Hepatocyte (in vitro differentiated cells): ENCODE data around the gene CWC27. TPM values are rescaled to one million over a fixed set of nuclear protein-coding genes. Genes with fewer than 3 reads are reported as not detected.

Experiments used
- DNase-seq: peaks from one replicate; pipeline ENCODE4 v3.0.0-alpha.2; 2016; ENCODE audit warnings: low spot score
- H2AFZ ChIP-seq: fragments of 200-600 bp; sonication (generic); 2 replicates; pipeline ENCODE4 v1.6.0; 2016; ENCODE audit warnings: antibody characterized with exemption, mild to moderate bottlenecking
- H3K27ac ChIP-seq: fragments of 200-600 bp; sonication (generic); 2 replicates; pipeline ENCODE4 v1.5.1; 2016; ENCODE audit warnings: mild to moderate bottlenecking
- H3K27me3 ChIP-seq: fragments of 200-600 bp; sonication (generic); 2 replicates; pipeline ENCODE4 v1.6.1; 2016
- H3K36me3 ChIP-seq: fragments of 200-600 bp; sonication (generic); replicated peaks from 2 replicates; pipeline ENCODE4 v1.5.1; 2016; ENCODE audit warnings: low read depth; ENCODE audit not compliant: insufficient read depth
- H3K4me1 ChIP-seq: fragments of 200-600 bp; sonication (generic); 2 replicates; pipeline ENCODE4 v1.5.1; 2016; ENCODE audit warnings: mild to moderate bottlenecking, moderate library complexity; ENCODE audit not compliant: insufficient read depth
- H3K4me2 ChIP-seq: fragments of 200-600 bp; sonication (generic); 2 replicates; pipeline ENCODE4 v1.6.0; 2016
- H3K4me3 ChIP-seq: fragments of 200-600 bp; sonication (generic); 2 replicates; pipeline ENCODE4 v1.5.1; 2016; ENCODE audit warnings: mild to moderate bottlenecking
- H3K79me2 ChIP-seq: fragments of 200-600 bp; sonication (generic); 2 replicates; pipeline ENCODE4 v1.6.0; 2017; ENCODE audit warnings: mild to moderate bottlenecking
- H3K9me2 ChIP-seq: fragments of 200-600 bp; sonication (generic); replicated peaks from 2 replicates; pipeline ENCODE4 v1.6.0; 2017; ENCODE audit warnings: mild to moderate bottlenecking; ENCODE audit not compliant: insufficient read depth
- H3K9me3 ChIP-seq: fragments of 200-600 bp; sonication (generic); 2 replicates; pipeline ENCODE4 v1.5.1; 2016; ENCODE audit warnings: low read depth, mild to moderate bottlenecking
- H4K20me1 ChIP-seq: fragments of 200-600 bp; sonication (generic); 2 replicates; pipeline ENCODE4 v1.6.0; 2016; ENCODE audit warnings: mild to moderate bottlenecking; ENCODE audit not compliant: insufficient read depth, poor library complexity, severe bottlenecking
- CTCF ChIP-seq: fragments of 200-600 bp; sonication (generic); IDR thresholded peaks from 2 replicates; pipeline ENCODE4 v1.5.1; 2016; ENCODE audit warnings: antibody characterized with exemption, mild to moderate bottlenecking; ENCODE audit not compliant: poor library complexity
- EZH2 ChIP-seq: fragments of 200-600 bp; sonication (generic); IDR thresholded peaks from 2 replicates; pipeline ENCODE4 v1.6.1; 2016; ENCODE audit warnings: antibody characterized with exemption, mild to moderate bottlenecking, borderline replicate concordance
- EZH2phosphoT487 ChIP-seq: fragments of 200-600 bp; sonication (generic); IDR thresholded peaks from one replicate; pipeline ENCODE4 v1.6.1; 2018; ENCODE audit warnings: antibody characterized with exemption, mild to moderate bottlenecking, low read depth, moderate library complexity; ENCODE audit not compliant: unreplicated experiment, severe bottlenecking
- WGBS: methylation state at CpG from one replicate; pipeline ENCODE4 v1.1.6; 2016; ENCODE audit warnings: low lambda C conversion rate; ENCODE audit errors: missing lambda C conversion rate; 5-methylcytosine and 5-hydroxymethylcytosine counted together
- polyA plus RNA-seq: library from polyadenylated mRNA; unstranded; fragments of >200 nt; fragmentation: Nextera tagmentation; extraction: Ambion mirVana; gene quantifications from 2 replicates; pipeline ENCODE4 v1.2.1, GENCODE V29; 2016
- total RNA-seq: library from RNA; depleted of rRNA; stranded (reverse); fragments of >200 nt; gene quantifications from 2 replicates; pipeline ENCODE4 v1.2.3, GENCODE V29; 2014

CWC27 gene
- total and polyA plus RNA-seq, 2 experiments from 2014 or later = 15.8 to 32.5 TPM

GRCh38 chr5:64947801-64948200, 179.1 kb downstream of the CWC27 start:
- H4K20me1 ChIP-seq = no peaks in the 10 kb centered on the region
- no peak overlapping the region for H3K4me3 ChIP-seq
- no peaks in the 10 kb centered on the region for H3K27me3 ChIP-seq
- no peak overlapping the region for H3K27ac ChIP-seq
- no peaks in the 10 kb centered on the region for H3K9me2 ChIP-seq
- H3K79me2 ChIP-seq = no peaks in the 10 kb centered on the region
- H3K9me3 ChIP-seq = no peaks in the 10 kb centered on the region
- H3K4me1 ChIP-seq = peaks cover 5% of the 10 kb centered on the region
- H3K4me2 ChIP-seq = no peak overlapping the region
- no peak for TF ChIP-seq EZH2
- DNase-seq = no peak
- H3K36me3 ChIP-seq = no peaks in the 10 kb centered on the region
- H2AFZ ChIP-seq = no peak overlapping the region

- DNase-seq = no peak
- Histone ChIP-seq H3K9me3 (no peaks in the 10 kb centered on the region), H3K79me2 (no peaks in the 10 kb centered on the region), H3K4me2 (no peak overlapping the region), H4K20me1 (no peaks in the 10 kb centered on the region), H2AFZ (no peak overlapping the region), H3K36me3 (no peaks in the 10 kb centered on the region), H3K4me1 (peaks cover 5% of the 10 kb centered on the region), H3K27ac (no peak overlapping the region), H3K4me3 (no peak overlapping the region), H3K9me2 (no peaks in the 10 kb centered on the region), H3K27me3 (no peaks in the 10 kb centered on the region)
- TF ChIP-seq CTCF (no peak), EZH2phosphoT487 (no peak), EZH2 (no peak)
- 61% methylated on average over 3 of the region's 3 CpGs for WGBS
These were observed 180.6 kb downstream of the CWC27 start for GRCh38 chr5:64949331-64949730.

- H3K4me1 ChIP-seq = peaks cover 5% of the 10 kb centered on the region
- H3K27ac ChIP-seq = no peak overlapping the region
- H3K9me3 ChIP-seq = no peaks in the 10 kb centered on the region
- H3K9me2 ChIP-seq = no peaks in the 10 kb centered on the region
- no peak for DNase-seq
- H3K79me2 ChIP-seq = no peaks in the 10 kb centered on the region
- no peak overlapping the region for H2AFZ ChIP-seq
- no peaks in the 10 kb centered on the region for H3K27me3 ChIP-seq
- no peak for TF ChIP-seq EZH2
- H3K4me2 ChIP-seq = no peak overlapping the region
- no peak overlapping the region for H3K4me3 ChIP-seq
- H4K20me1 ChIP-seq = no peaks in the 10 kb centered on the region
- H3K36me3 ChIP-seq = no peaks in the 10 kb centered on the region
- 92% methylated on average over 3 of the region's 3 CpGs for WGBS
These were observed 184.4 kb downstream of the CWC27 start for GRCh38 chr5:64952951-64953673.

- Histone ChIP-seq H3K4me1 (peaks cover 5% of the 10 kb centered on the region), H3K4me2 (no peak overlapping the region), H4K20me1 (no peaks in the 10 kb centered on the region), H3K9me2 (no peaks in the 10 kb centered on the region), H2AFZ (no peak overlapping the region), H3K9me3 (no peaks in the 10 kb centered on the region), H3K79me2 (no peaks in the 10 kb centered on the region), H3K27ac (no peak overlapping the region), H3K27me3 (no peaks in the 10 kb centered on the region), H3K36me3 (no peaks in the 10 kb centered on the region), H3K4me3 (no peak overlapping the region)
- DNase-seq = no peak
- 100% methylated on average over 1 of the region's 1 CpG for whole genome bisulfite sequencing
- TF ChIP-seq EZH2phosphoT487 = no peak
- TF ChIP-seq CTCF = no peak
- TF ChIP-seq EZH2 = no peak
These were observed 185.8 kb downstream of the CWC27 start for GRCh38 chr5:64954518-64954917.
